ENCODE measurements around the gene CYP39A1.

DNA sequence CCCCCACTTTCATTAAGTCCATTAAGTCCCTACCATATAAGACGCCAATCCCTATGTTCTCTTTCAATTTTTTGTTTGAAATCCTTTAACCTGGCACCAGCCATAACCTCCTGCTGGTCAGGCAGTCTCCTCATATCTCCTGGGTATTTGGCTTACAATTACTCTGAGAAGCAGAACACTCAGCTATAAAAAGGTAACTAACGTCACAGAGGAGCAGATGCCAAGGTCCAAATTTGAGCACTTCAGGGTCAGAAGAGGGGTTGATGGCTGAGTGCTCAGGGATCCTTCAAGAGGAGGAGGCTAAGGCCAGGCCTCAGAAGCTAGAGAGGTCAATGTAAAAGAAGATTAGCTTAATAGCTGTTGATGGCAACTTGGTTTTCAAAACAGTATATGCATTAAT lies 139.1 kb downstream of the CYP39A1 start:
- TF ChIP-seq TAF1 (IDR thresholded peaks at IDR 0.05; ENCODE audit: borderline replicate concordance, insufficient read depth, low read length), result no peak
- TF ChIP-seq, protein P1, sequence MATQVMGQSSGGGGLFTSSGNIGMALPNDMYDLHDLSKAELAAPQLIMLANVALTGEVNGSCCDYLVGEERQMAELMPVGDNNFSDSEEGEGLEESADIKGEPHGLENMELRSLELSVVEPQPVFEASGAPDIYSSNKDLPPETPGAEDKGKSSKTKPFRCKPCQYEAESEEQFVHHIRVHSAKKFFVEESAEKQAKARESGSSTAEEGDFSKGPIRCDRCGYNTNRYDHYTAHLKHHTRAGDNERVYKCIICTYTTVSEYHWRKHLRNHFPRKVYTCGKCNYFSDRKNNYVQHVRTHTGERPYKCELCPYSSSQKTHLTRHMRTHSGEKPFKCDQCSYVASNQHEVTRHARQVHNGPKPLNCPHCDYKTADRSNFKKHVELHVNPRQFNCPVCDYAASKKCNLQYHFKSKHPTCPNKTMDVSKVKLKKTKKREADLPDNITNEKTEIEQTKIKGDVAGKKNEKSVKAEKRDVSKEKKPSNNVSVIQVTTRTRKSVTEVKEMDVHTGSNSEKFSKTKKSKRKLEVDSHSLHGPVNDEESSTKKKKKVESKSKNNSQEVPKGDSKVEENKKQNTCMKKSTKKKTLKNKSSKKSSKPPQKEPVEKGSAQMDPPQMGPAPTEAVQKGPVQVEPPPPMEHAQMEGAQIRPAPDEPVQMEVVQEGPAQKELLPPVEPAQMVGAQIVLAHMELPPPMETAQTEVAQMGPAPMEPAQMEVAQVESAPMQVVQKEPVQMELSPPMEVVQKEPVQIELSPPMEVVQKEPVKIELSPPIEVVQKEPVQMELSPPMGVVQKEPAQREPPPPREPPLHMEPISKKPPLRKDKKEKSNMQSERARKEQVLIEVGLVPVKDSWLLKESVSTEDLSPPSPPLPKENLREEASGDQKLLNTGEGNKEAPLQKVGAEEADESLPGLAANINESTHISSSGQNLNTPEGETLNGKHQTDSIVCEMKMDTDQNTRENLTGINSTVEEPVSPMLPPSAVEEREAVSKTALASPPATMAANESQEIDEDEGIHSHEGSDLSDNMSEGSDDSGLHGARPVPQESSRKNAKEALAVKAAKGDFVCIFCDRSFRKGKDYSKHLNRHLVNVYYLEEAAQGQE (IDR thresholded peaks at IDR 0.05; ENCODE audit: insufficient read depth in 1 of 2, low read depth in 2 of 2, low read length in 2 of 2), result no peak
- TF ChIP-seq SIN3A (IDR thresholded peaks at IDR 0.05; ENCODE audit: borderline replicate concordance, insufficient read depth, low read length), result no peak
- no peak for TF ChIP-seq POLR2AphosphoS5 (IDR thresholded peaks at IDR 0.05; ENCODE audit: low read depth, low read length)
